HG02852 (cell line): Measurements from ENCODE around the gene OR6Q1.
"Not testable (repeated sequence)": the region's sequence is repeated elsewhere in the genome, so short reads cannot be mapped to it uniquely, and the experiment has no call there.

Source experiments
- ATAC-seq: cut with Tn5 transposase; IDR thresholded peaks from one replicate; pipeline ENCODE4 v1.9.1; 2021; ENCODE audit warnings: mild to moderate bottlenecking, moderate library complexity; ENCODE audit not compliant: unreplicated experiment

Gene OR6Q1

GRCh38 chr11:58030653-58031052 lies at the start of gene OR6Q1:
TSS of gene OR6Q1 (plus strand) at chr11:58030953. CDS start at chr11:58030953, 0 bp downstream.
- ATAC-seq = no peak

GRCh38 chr11:57981536-57981935 lies 49.2 kb upstream of the OR6Q1 start:
- ATAC-seq = no peak

GRCh38 chr11:57982776-57983175 lies 48.0 kb upstream of the OR6Q1 start:
- no peak for ATAC-seq

- ATAC-seq = no peak
Measured at GRCh38 chr11:57983191-57983590, 47.6 kb upstream of the OR6Q1 start.

GRCh38 chr11:57999523-57999922 lies 31.2 kb upstream of the OR6Q1 start:
- ATAC-seq = not testable (repeated sequence)

- ATAC-seq = not testable (repeated sequence)
Measured at GRCh38 chr11:58000021-58000420, 30.7 kb upstream of the OR6Q1 start.

- ATAC-seq = no peak
Measured at GRCh38 chr11:58000699-58001098, 30.1 kb upstream of the OR6Q1 start.

GRCh38 chr11:58003036-58003435 lies 27.7 kb upstream of the OR6Q1 start:
- ATAC-seq = no peak

- no peak for ATAC-seq
Measured at GRCh38 chr11:58003591-58003990, 27.2 kb upstream of the OR6Q1 start.

GRCh38 chr11:58004664-58005063 lies 26.1 kb upstream of the OR6Q1 start:
- no peak for ATAC-seq

GRCh38 chr11:58006940-58007339 lies 23.8 kb upstream of the OR6Q1 start:
- no peak for ATAC-seq

- ATAC-seq = no peak
Measured at GRCh38 chr11:58011771-58012170, 19.0 kb upstream of the OR6Q1 start.

GRCh38 chr11:58023435-58023931 lies 7.3 kb upstream of the OR6Q1 start, which contains the start of gene OR9Q1:
TSS of gene OR9Q1 (plus strand) at chr11:58023881. CDS start at chr11:58179445, 155,564 bp downstream.
- no peak for ATAC-seq

- ATAC-seq = no peak
Measured at GRCh38 chr11:58024601-58025091, 6.1 kb upstream of the OR6Q1 start.

GRCh38 chr11:58027341-58027740 lies 3.4 kb upstream of the OR6Q1 start:
- ATAC-seq = no peak

- no peak for ATAC-seq
Measured at GRCh38 chr11:58028687-58029411, 1.9 kb upstream of the OR6Q1 start.

- ATAC-seq = no peak
Measured at GRCh38 chr11:58034471-58034870, 3.7 kb downstream of the OR6Q1 start.

GRCh38 chr11:58039589-58039988 lies 8.8 kb downstream of the OR6Q1 start:
- ATAC-seq = no peak

GRCh38 chr11:58043379-58043778 lies 12.6 kb downstream of the OR6Q1 start:
- ATAC-seq = no peak

- no peak for ATAC-seq
Measured at GRCh38 chr11:58046231-58046630, 15.5 kb downstream of the OR6Q1 start.

GRCh38 chr11:58047818-58048217 lies 17.1 kb downstream of the OR6Q1 start:
- ATAC-seq = no peak

- no peak for ATAC-seq
Measured at GRCh38 chr11:58055806-58056401, 25.2 kb downstream of the OR6Q1 start.
